WTC11 (cell line): ENCODE measurements around the gene ADGRE2. TPM values are rescaled to one million over a fixed set of nuclear protein-coding genes. Genes with fewer than 3 reads are reported as not detected.

Source experiments
- ATAC-seq: fragments of 200-7000 bp; cut with Tn5 transposase; 2 replicates; pipeline ENCODE4 v1.10.0; 2021; ENCODE audit warnings: mild to moderate bottlenecking, moderate library complexity
- CTCF ChIA-PET: fragments of 300-600 bp; sonication (Branson Sonifier 250); formaldehyde crosslinking; loops from one replicate; lab custom pipeline; 2021; ENCODE audit warnings: antibody characterized with exemption; lab: Charles Lee
- POLR2A ChIA-PET: fragments of 350-600 bp; sonication (Branson Sonifier 250); formaldehyde crosslinking; loops from one replicate; lab custom pipeline; 2021; ENCODE audit warnings: antibody characterized with exemption; lab: Charles Lee
- DNase-seq: peaks from one replicate; pipeline ENCODE4 v3.0.0; 2021; ENCODE audit warnings: low spot score
- H3K27ac Mint-ChIP-seq: 2 replicates; pipeline ENCODE4 v1.8.0; 2021; ENCODE audit warnings: mixed read lengths
- H3K27me3 Mint-ChIP-seq: 2 replicates; pipeline ENCODE4 v1.8.0; 2021; ENCODE audit warnings: low read depth, mild to moderate bottlenecking, moderate library complexity, mixed read lengths
- H3K36me3 Mint-ChIP-seq: 2 replicates; pipeline ENCODE4 v1.8.0; 2021; ENCODE audit warnings: mixed read lengths
- H3K4me1 Mint-ChIP-seq: 2 replicates; pipeline ENCODE4 v1.8.0; 2022; ENCODE audit warnings: mixed read lengths
- H3K4me3 Mint-ChIP-seq: 2 replicates; pipeline ENCODE4 v1.8.0; 2021; ENCODE audit warnings: mild to moderate bottlenecking, moderate library complexity, mixed read lengths
- H3K9me3 Mint-ChIP-seq: 2 replicates; pipeline ENCODE4 v1.8.0; 2021; ENCODE audit warnings: mixed read lengths
- CREB1 ChIP-seq: sonication (generic); formaldehyde crosslinking; IDR thresholded peaks from 2 replicates; pipeline ENCODE4 v1.8.0; 2023; ENCODE audit warnings: mild to moderate bottlenecking, missing genetic modification reagents
- ELF4 ChIP-seq: sonication (generic); formaldehyde crosslinking; IDR thresholded peaks from 2 replicates; pipeline ENCODE4 v1.8.1; 2022; ENCODE audit warnings: low read depth, mild to moderate bottlenecking, moderate library complexity, missing genetic modification reagents
- EMX1 ChIP-seq: fragments of 250-450 bp; sonication (Bioruptor Pico); IDR thresholded peaks from 2 replicates; pipeline ENCODE4 v1.8.0; 2021; ENCODE audit warnings: mild to moderate bottlenecking
- ETV6 ChIP-seq: sonication (generic); formaldehyde crosslinking; IDR thresholded peaks from 2 replicates; pipeline ENCODE4 v1.8.1; 2022; ENCODE audit warnings: mild to moderate bottlenecking, missing genetic modification reagents
- GTF2I ChIP-seq: fragments of 250-450 bp; sonication (Bioruptor Pico); conservative IDR thresholded peaks from 2 replicates; pipeline ENCODE4 v1.4.0; 2021; ENCODE audit warnings: mild to moderate bottlenecking
- KAT7 ChIP-seq: sonication (generic); formaldehyde crosslinking; IDR thresholded peaks from 2 replicates; pipeline ENCODE4 v1.8.1; 2023; ENCODE audit warnings: missing genetic modification reagents, mild to moderate bottlenecking, borderline replicate concordance
- MYBL2 ChIP-seq: sonication (generic); formaldehyde crosslinking; IDR thresholded peaks from 2 replicates; pipeline ENCODE4 v1.8.1; 2023; ENCODE audit warnings: mild to moderate bottlenecking, moderate library complexity, missing genetic modification reagents
- PRRX2 ChIP-seq: fragments of 250-450 bp; sonication (Bioruptor Pico); IDR thresholded peaks from 2 replicates; pipeline ENCODE4 v1.8.0; 2021; ENCODE audit warnings: mild to moderate bottlenecking
- SOX15 ChIP-seq: fragments of 250-450 bp; sonication (Bioruptor Pico); IDR thresholded peaks from 2 replicates; pipeline ENCODE4 v1.9.0; 2021; ENCODE audit warnings: mild to moderate bottlenecking
- SP1 ChIP-seq: sonication (generic); formaldehyde crosslinking; conservative IDR thresholded peaks from 2 replicates; pipeline ENCODE4 v1.8.1; 2022; ENCODE audit warnings: missing genetic modification reagents
- TP53 ChIP-seq: sonication (generic); formaldehyde crosslinking; IDR thresholded peaks from 2 replicates; pipeline ENCODE4 v1.8.1; 2023; ENCODE audit warnings: mild to moderate bottlenecking, missing genetic modification reagents
- ZNF232 ChIP-seq: sonication (generic); formaldehyde crosslinking; IDR thresholded peaks from 2 replicates; pipeline ENCODE4 v1.8.0; 2022; ENCODE audit warnings: mild to moderate bottlenecking, missing genetic modification reagents
- ZNF317 ChIP-seq: sonication (generic); formaldehyde crosslinking; IDR thresholded peaks from 2 replicates; pipeline ENCODE4 v1.8.1; 2023; ENCODE audit warnings: low read depth, mild to moderate bottlenecking, moderate library complexity, missing genetic modification reagents, borderline replicate concordance
- total RNA-seq: library from RNA; stranded (reverse); gene quantifications from 3 replicates; pipeline ENCODE4 v1.2.3, GENCODE V29; 2021
- TF ChIP-seq, protein P1 (sequence below): fragments of 200-600 bp; IDR thresholded peaks from 2 replicates; pipeline ENCODE4 v1.8.0; 2022; ENCODE audit warnings: antibody characterized with exemption
- TF ChIP-seq, protein P2 (sequence below): sonication (generic); formaldehyde crosslinking; IDR thresholded peaks from 2 replicates; pipeline ENCODE4 v1.8.1; 2022; ENCODE audit warnings: low read depth, mild to moderate bottlenecking, moderate library complexity, missing genetic modification reagents, borderline replicate concordance
- TF ChIP-seq, protein P3 (sequence below): sonication (generic); formaldehyde crosslinking; IDR thresholded peaks from 2 replicates; pipeline ENCODE4 v1.8.0; 2022; ENCODE audit warnings: mild to moderate bottlenecking, missing genetic modification reagents
- TF ChIP-seq, protein P4 (sequence below): sonication (generic); formaldehyde crosslinking; conservative IDR thresholded peaks from 2 replicates; pipeline ENCODE4 v1.8.1; 2022; ENCODE audit warnings: mild to moderate bottlenecking, missing genetic modification reagents
- TF ChIP-seq, protein P5 (sequence below): sonication (generic); formaldehyde crosslinking; IDR thresholded peaks from 2 replicates; pipeline ENCODE4 v1.8.0; 2023; ENCODE audit warnings: missing genetic modification reagents
- TF ChIP-seq, protein P6 (sequence below): sonication (generic); formaldehyde crosslinking; conservative IDR thresholded peaks from 2 replicates; pipeline ENCODE4 v1.8.1; 2023; ENCODE audit warnings: mild to moderate bottlenecking, low read depth, missing genetic modification reagents, moderate library complexity
- TF ChIP-seq, protein P7 (sequence below): sonication (generic); formaldehyde crosslinking; IDR thresholded peaks from 2 replicates; pipeline ENCODE4 v1.8.0; 2022; ENCODE audit warnings: missing genetic modification reagents
- TF ChIP-seq, protein P8 (sequence below): fragments of 250-450 bp; sonication (Bioruptor Pico); IDR thresholded peaks from 2 replicates; pipeline ENCODE4 v1.8.0; 2021; ENCODE audit warnings: mild to moderate bottlenecking

The ADGRE2 gene
- total RNA-seq, 1 experiment from 2014 or later: 4.0 TPM

DNA sequence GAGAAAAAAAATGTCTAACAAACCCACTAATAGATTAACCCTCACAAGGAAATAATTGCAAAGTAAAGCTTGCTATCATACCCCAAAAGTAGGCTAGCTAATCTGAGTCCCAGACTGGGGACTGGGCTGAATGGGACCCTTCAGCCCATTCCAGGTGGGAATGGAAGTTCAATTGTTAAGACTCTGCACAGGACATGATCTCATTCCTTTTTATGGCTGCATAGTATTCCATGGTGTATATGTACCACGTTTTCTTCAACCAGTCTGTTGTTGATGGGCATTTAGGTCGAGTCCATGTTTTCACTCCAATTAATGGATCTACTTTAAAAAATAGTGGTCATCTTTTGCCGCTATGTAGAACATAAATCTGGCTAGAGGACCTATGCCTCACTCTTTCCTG lies 38.7 kb upstream of the ADGRE2 start:
- no peaks in the 10 kb centered on the region for H3K36me3 Mint-ChIP-seq
- H3K9me3 Mint-ChIP-seq: peaks cover 11% of the 10 kb centered on the region; the same call in 1 of the 2 replicates
- H3K4me3 Mint-ChIP-seq: no peak overlapping the region
- ChIA-PET POLR2A (no interaction called here), CTCF (no interaction called here)
- H3K4me1 Mint-ChIP-seq: no peaks in the 10 kb centered on the region
- TF ChIP-seq KAT7 (no peak), SOX15 (CRISPR knock-in tag) (no peak), TP53 (CRISPR knock-in tag) (no peak), EMX1 (CRISPR knock-in tag) (no peak), SP1 (CRISPR knock-in tag) (no peak), ZNF317 (no peak), GTF2I (no peak), ELF4 (CRISPR knock-in tag) (no peak)
- TF ChIP-seq, protein P1, sequence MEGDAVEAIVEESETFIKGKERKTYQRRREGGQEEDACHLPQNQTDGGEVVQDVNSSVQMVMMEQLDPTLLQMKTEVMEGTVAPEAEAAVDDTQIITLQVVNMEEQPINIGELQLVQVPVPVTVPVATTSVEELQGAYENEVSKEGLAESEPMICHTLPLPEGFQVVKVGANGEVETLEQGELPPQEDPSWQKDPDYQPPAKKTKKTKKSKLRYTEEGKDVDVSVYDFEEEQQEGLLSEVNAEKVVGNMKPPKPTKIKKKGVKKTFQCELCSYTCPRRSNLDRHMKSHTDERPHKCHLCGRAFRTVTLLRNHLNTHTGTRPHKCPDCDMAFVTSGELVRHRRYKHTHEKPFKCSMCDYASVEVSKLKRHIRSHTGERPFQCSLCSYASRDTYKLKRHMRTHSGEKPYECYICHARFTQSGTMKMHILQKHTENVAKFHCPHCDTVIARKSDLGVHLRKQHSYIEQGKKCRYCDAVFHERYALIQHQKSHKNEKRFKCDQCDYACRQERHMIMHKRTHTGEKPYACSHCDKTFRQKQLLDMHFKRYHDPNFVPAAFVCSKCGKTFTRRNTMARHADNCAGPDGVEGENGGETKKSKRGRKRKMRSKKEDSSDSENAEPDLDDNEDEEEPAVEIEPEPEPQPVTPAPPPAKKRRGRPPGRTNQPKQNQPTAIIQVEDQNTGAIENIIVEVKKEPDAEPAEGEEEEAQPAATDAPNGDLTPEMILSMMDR: no peak
- TF ChIP-seq, protein P2, sequence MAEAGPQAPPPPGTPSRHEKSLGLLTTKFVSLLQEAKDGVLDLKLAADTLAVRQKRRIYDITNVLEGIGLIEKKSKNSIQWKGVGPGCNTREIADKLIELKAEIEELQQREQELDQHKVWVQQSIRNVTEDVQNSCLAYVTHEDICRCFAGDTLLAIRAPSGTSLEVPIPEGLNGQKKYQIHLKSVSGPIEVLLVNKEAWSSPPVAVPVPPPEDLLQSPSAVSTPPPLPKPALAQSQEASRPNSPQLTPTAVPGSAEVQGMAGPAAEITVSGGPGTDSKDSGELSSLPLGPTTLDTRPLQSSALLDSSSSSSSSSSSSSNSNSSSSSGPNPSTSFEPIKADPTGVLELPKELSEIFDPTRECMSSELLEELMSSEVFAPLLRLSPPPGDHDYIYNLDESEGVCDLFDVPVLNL (CRISPR knock-in tag): no peak
- TF ChIP-seq, protein P3, sequence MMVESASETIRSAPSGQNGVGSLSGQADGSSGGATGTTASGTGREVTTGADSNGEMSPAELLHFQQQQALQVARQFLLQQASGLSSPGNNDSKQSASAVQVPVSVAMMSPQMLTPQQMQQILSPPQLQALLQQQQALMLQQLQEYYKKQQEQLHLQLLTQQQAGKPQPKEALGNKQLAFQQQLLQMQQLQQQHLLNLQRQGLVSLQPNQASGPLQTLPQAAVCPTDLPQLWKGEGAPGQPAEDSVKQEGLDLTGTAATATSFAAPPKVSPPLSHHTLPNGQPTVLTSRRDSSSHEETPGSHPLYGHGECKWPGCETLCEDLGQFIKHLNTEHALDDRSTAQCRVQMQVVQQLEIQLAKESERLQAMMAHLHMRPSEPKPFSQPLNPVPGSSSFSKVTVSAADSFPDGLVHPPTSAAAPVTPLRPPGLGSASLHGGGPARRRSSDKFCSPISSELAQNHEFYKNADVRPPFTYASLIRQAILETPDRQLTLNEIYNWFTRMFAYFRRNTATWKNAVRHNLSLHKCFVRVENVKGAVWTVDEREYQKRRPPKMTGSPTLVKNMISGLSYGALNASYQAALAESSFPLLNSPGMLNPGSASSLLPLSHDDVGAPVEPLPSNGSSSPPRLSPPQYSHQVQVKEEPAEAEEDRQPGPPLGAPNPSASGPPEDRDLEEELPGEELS (CRISPR knock-in tag): no peak
- TF ChIP-seq, protein P4, sequence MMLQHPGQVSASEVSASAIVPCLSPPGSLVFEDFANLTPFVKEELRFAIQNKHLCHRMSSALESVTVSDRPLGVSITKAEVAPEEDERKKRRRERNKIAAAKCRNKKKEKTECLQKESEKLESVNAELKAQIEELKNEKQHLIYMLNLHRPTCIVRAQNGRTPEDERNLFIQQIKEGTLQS (CRISPR knock-in tag): no peak
- no peaks in the 10 kb centered on the region for H3K27me3 Mint-ChIP-seq
- no peak for DNase-seq
- H3K27ac Mint-ChIP-seq: no peak overlapping the region
- ATAC-seq: no peak

DNA sequence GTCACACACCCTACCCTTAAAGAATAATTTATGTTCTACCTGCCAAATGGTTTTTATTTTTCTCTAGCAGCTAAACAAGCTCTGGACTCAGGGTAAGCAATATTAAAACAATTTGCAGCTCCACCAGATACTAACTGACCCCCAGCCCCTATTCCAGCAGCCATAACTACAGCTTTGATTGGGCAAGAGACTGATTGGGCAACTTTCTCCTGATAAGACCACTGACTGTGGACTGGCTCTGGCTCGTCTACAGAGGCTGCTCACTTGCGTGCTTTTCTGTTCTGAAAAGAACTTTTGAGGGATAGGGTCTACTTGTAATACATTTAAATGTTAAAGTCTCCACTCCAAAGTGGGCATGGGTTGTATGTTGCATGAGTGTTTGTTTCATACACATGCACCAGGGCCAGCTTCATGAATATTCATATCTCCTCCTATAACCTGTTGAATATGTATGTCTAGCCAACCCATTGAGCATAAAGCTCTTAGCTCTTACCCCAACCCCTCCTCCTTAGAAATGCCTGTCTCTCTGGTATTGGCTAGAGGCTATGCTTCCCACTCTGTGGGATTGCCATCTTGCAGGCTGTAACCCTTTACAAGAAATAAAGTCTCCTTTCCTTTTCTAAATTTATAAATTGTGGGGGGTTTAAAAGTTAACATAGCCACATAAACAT lies 36.8 kb upstream of the ADGRE2 start:
- ATAC-seq: no peak
- CTCF ChIA-PET: interaction anchor here (1.6 kb wide), 1 partner anchor 241 kb away, joined by 3 read pairs; no protein-coding TSS in a partner anchor
- TF ChIP-seq TP53 (CRISPR knock-in tag) (no peak), MYBL2 (no peak), PRRX2 (CRISPR knock-in tag) (no peak), ETV6 (CRISPR knock-in tag) (no peak), CREB1 (CRISPR knock-in tag) (no peak), ZNF232 (CRISPR knock-in tag) (no peak)
- TF ChIP-seq, protein P5, sequence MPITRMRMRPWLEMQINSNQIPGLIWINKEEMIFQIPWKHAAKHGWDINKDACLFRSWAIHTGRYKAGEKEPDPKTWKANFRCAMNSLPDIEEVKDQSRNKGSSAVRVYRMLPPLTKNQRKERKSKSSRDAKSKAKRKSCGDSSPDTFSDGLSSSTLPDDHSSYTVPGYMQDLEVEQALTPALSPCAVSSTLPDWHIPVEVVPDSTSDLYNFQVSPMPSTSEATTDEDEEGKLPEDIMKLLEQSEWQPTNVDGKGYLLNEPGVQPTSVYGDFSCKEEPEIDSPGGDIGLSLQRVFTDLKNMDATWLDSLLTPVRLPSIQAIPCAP (CRISPR knock-in tag): no peak
- TF ChIP-seq, protein P6, sequence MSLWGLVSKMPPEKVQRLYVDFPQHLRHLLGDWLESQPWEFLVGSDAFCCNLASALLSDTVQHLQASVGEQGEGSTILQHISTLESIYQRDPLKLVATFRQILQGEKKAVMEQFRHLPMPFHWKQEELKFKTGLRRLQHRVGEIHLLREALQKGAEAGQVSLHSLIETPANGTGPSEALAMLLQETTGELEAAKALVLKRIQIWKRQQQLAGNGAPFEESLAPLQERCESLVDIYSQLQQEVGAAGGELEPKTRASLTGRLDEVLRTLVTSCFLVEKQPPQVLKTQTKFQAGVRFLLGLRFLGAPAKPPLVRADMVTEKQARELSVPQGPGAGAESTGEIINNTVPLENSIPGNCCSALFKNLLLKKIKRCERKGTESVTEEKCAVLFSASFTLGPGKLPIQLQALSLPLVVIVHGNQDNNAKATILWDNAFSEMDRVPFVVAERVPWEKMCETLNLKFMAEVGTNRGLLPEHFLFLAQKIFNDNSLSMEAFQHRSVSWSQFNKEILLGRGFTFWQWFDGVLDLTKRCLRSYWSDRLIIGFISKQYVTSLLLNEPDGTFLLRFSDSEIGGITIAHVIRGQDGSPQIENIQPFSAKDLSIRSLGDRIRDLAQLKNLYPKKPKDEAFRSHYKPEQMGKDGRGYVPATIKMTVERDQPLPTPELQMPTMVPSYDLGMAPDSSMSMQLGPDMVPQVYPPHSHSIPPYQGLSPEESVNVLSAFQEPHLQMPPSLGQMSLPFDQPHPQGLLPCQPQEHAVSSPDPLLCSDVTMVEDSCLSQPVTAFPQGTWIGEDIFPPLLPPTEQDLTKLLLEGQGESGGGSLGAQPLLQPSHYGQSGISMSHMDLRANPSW: no peak
- TF ChIP-seq, protein P7, sequence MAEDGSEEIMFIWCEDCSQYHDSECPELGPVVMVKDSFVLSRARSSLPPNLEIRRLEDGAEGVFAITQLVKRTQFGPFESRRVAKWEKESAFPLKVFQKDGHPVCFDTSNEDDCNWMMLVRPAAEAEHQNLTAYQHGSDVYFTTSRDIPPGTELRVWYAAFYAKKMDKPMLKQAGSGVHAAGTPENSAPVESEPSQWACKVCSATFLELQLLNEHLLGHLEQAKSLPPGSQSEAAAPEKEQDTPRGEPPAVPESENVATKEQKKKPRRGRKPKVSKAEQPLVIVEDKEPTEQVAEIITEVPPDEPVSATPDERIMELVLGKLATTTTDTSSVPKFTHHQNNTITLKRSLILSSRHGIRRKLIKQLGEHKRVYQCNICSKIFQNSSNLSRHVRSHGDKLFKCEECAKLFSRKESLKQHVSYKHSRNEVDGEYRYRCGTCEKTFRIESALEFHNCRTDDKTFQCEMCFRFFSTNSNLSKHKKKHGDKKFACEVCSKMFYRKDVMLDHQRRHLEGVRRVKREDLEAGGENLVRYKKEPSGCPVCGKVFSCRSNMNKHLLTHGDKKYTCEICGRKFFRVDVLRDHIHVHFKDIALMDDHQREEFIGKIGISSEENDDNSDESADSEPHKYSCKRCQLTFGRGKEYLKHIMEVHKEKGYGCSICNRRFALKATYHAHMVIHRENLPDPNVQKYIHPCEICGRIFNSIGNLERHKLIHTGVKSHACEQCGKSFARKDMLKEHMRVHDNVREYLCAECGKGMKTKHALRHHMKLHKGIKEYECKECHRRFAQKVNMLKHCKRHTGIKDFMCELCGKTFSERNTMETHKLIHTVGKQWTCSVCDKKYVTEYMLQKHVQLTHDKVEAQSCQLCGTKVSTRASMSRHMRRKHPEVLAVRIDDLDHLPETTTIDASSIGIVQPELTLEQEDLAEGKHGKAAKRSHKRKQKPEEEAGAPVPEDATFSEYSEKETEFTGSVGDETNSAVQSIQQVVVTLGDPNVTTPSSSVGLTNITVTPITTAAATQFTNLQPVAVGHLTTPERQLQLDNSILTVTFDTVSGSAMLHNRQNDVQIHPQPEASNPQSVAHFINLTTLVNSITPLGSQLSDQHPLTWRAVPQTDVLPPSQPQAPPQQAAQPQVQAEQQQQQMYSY: no peak
- TF ChIP-seq, protein P8, sequence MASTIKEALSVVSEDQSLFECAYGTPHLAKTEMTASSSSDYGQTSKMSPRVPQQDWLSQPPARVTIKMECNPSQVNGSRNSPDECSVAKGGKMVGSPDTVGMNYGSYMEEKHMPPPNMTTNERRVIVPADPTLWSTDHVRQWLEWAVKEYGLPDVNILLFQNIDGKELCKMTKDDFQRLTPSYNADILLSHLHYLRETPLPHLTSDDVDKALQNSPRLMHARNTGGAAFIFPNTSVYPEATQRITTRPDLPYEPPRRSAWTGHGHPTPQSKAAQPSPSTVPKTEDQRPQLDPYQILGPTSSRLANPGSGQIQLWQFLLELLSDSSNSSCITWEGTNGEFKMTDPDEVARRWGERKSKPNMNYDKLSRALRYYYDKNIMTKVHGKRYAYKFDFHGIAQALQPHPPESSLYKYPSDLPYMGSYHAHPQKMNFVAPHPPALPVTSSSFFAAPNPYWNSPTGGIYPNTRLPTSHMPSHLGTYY: no peak

More for the DNA sequence above, 36.8 kb upstream of the ADGRE2 start:
- no peaks in the 10 kb centered on the region for H3K4me1 Mint-ChIP-seq
- H3K27me3 Mint-ChIP-seq: no peaks in the 10 kb centered on the region
- DNase-seq: no peak
- H3K9me3 Mint-ChIP-seq: peaks cover 11% of the 10 kb centered on the region; the same call in 1 of the 2 replicates
- no peak overlapping the region for H3K27ac Mint-ChIP-seq
- no peak overlapping the region for H3K4me3 Mint-ChIP-seq
- H3K36me3 Mint-ChIP-seq: no peaks in the 10 kb centered on the region
- POLR2A ChIA-PET: no interaction called here
